Measurements from ENCODE around the gene FGFRL1. TPM values are rescaled to one million over a fixed set of nuclear protein-coding genes. Genes with fewer than 3 reads are reported as not detected.

FGFRL1 gene
- total RNA-seq, 1 experiment from 2014 or later = 4.6 TPM

GRCh38 chr4:1006856-1007255 is 4.6 kb upstream of the FGFRL1 start:
- DNase-seq (ENCODE audit: low read depth) = no peak

GRCh38 chr4:1008840-1009541 is 2.4 kb upstream of the FGFRL1 start:
- DNase-seq (ENCODE audit: low read depth) = no peak

GRCh38 chr4:1009542-1010394 is 1.7 kb upstream of the FGFRL1 start:
- peak; percentile 36 for DNase-seq (ENCODE audit: low read depth)

- peak; percentile 75 for DNase-seq (ENCODE audit: low read depth)
Observed at GRCh38 chr4:1010395-1011021, 918 bp upstream of the FGFRL1 start.

- no peak for DNase-seq (ENCODE audit: low read depth)
Observed at GRCh38 chr4:1011666-1012033, 224 bp downstream of the FGFRL1 start.

- peak; percentile 47 for DNase-seq (ENCODE audit: low read depth)
Observed at GRCh38 chr4:1012034-1012739, 761 bp downstream of the FGFRL1 start.

- no peak for DNase-seq (ENCODE audit: low read depth)
Observed at GRCh38 chr4:1013225-1014073, 2.0 kb downstream of the FGFRL1 start.

- peak; percentile 34 for DNase-seq (ENCODE audit: low read depth)
Observed at GRCh38 chr4:1014291-1015167, 3.1 kb downstream of the FGFRL1 start.

- DNase-seq (ENCODE audit: low read depth) = no peak
Observed at GRCh38 chr4:1015179-1015578, 3.8 kb downstream of the FGFRL1 start.

- DNase-seq (ENCODE audit: low read depth) = no peak
Observed at GRCh38 chr4:1015746-1016145, 4.3 kb downstream of the FGFRL1 start.

GRCh38 chr4:1017211-1017610 is 5.8 kb downstream of the FGFRL1 start:
- DNase-seq (ENCODE audit: low read depth) = no peak

- no peak for DNase-seq (ENCODE audit: low read depth)
Observed at GRCh38 chr4:1017706-1018105, 6.3 kb downstream of the FGFRL1 start.

GRCh38 chr4:1018147-1019020 is 7.0 kb downstream of the FGFRL1 start:
- DNase-seq (ENCODE audit: low read depth) = no peak

GRCh38 chr4:1019320-1019719 is 7.9 kb downstream of the FGFRL1 start:
- DNase-seq (ENCODE audit: low read depth) = no peak

- DNase-seq (ENCODE audit: low read depth) = no peak
Observed at GRCh38 chr4:1019729-1020470, 8.5 kb downstream of the FGFRL1 start.

GRCh38 chr4:1021386-1022050 is 10.1 kb downstream of the FGFRL1 start:
- no peak for DNase-seq (ENCODE audit: low read depth)

GRCh38 chr4:1022051-1022738 is 10.8 kb downstream of the FGFRL1 start:
- no peak for DNase-seq (ENCODE audit: low read depth)
